K562 (cell line): Measurements from ENCODE around the gene AMER3. TPM values are rescaled to one million over a fixed set of nuclear protein-coding genes. Genes with fewer than 3 reads are reported as not detected.

Experiments
- ATAC-seq: fragments of 200-7000 bp; cut with Tn5 transposase; 3 replicates; pipeline ENCODE4 v1.9.1; 2020; ENCODE audit warnings: moderate library complexity
- BruUV-seq: library from RNA; stranded (reverse); fragments of 400-500 nt; replicated peaks from 2 replicates; lab custom pipeline; 2021; lab: Mats Ljungman, UMichigan
- CTCF ChIA-PET: fragments of 300-600 bp; formaldehyde crosslinking; extraction: SDS; loops from one replicate; lab custom pipeline; 2021; ENCODE audit warnings: low intra/inter-chr PET ratio; lab: Yijun Ruan, JAX
- POLR2A ChIA-PET: fragments of 300-600, 350-650 bp; sonication (Branson Sonifier 250); formaldehyde crosslinking; extraction: SDS; loops from one replicate; lab custom pipeline; 2021; ENCODE audit warnings: antibody characterized with exemption, inconsistent platforms; lab: Yijun Ruan, JAX
- DNase-seq, 4 experiments: peaks; one replicate each; pipeline versions ENCODE4 v3.0.0 to v3.0.0-alpha.2; 2011 to 2018; ENCODE audit warnings: low spot score in 3 of 4, mixed read lengths in 3 of 4; ENCODE audit errors: extremely low read depth in 1 of 4
- FAIRE-seq: peaks from 2 replicates; lab custom pipeline; 2011; peaks lifted over from hg19 to GRCh38; lab: Jason Lieb, UNC
- H2AFZ ChIP-seq: 2 replicates; pipeline ENCODE4 v1.6.0; 2011; ENCODE audit warnings: low read depth, low read length, control low read depth, inconsistent platforms
- H3K27ac ChIP-seq: fragments of 200-600 bp; 3 replicates; pipeline ENCODE4 v1.8.0; 2011; ENCODE audit warnings: low read depth, mild to moderate bottlenecking, control low read depth, inconsistent platforms, low read length, moderate library complexity, mixed read lengths; ENCODE audit errors: extremely low read depth
- H3K27me3 ChIP-seq, 2 experiments: fragments of 300-600 bp in 1 of 2; 2 replicates in 1 of 2; 3 replicates in 1 of 2; pipeline versions ENCODE4 v1.6.0 to v1.8.0; 2011; ENCODE audit warnings: inconsistent platforms in 2 of 2, low read length in 2 of 2, mild to moderate bottlenecking in 1 of 2, mixed read lengths in 1 of 2, moderate library complexity in 1 of 2; ENCODE audit not compliant: control insufficient read depth in 2 of 2, insufficient read depth in 2 of 2
- H3K36me3 ChIP-seq: fragments of 300-600 bp; 3 replicates; pipeline ENCODE4 v1.8.0; 2011; ENCODE audit warnings: mild to moderate bottlenecking, low read length, inconsistent platforms; ENCODE audit not compliant: control insufficient read depth, insufficient read depth
- H3K4me1 ChIP-seq, 2 experiments: fragments of 200-600 bp in 1 of 2; replicated peaks in 1 of 2; 2 replicates in 1 of 2; 3 replicates in 1 of 2; pipeline versions ENCODE4 v1.5.1 to v1.8.0; 2011; ENCODE audit warnings: inconsistent platforms in 2 of 2, low read length in 2 of 2, mild to moderate bottlenecking in 1 of 2, mixed read lengths in 1 of 2, moderate library complexity in 1 of 2; ENCODE audit not compliant: control insufficient read depth in 2 of 2, insufficient read depth in 2 of 2
- H3K4me2 ChIP-seq: 2 replicates; pipeline ENCODE4 v1.6.1; 2011; ENCODE audit warnings: low read length, control low read depth, inconsistent platforms, mixed read lengths; ENCODE audit not compliant: insufficient read depth
- H3K4me3 ChIP-seq: fragments of 200-600 bp; sonication (generic), shearing (Covaris generic); 2 replicates; pipeline ENCODE4 v1.5.1; 2016; ENCODE audit warnings: control low read depth, inconsistent platforms
- H3K79me2 ChIP-seq: fragments of 200-600 bp; 3 replicates; pipeline ENCODE4 v1.8.0; 2011; ENCODE audit warnings: low read length, inconsistent platforms; ENCODE audit not compliant: control insufficient read depth, insufficient read depth
- H3K9ac ChIP-seq, 2 experiments: 2 replicates each; pipeline versions ENCODE4 v1.6.0 to v1.6.1; 2011; ENCODE audit warnings: low read depth in 2 of 2, low read length in 2 of 2, control low read depth in 1 of 2, inconsistent platforms in 1 of 2, mild to moderate bottlenecking in 1 of 2, mixed read lengths in 1 of 2; ENCODE audit not compliant: insufficient read depth in 1 of 2
- H3K9me1 ChIP-seq: one replicate; pipeline ENCODE4 v1.6.0; 2011; ENCODE audit warnings: inconsistent platforms, mild to moderate bottlenecking, low read length, moderate library complexity; ENCODE audit not compliant: control insufficient read depth, insufficient read depth
- H3K9me3 ChIP-seq: replicated peaks from 2 replicates; pipeline ENCODE4 v1.5.1; 2011; ENCODE audit warnings: low read depth, low read length, inconsistent platforms; ENCODE audit not compliant: control insufficient read depth, insufficient read depth
- H4K20me1 ChIP-seq: replicated peaks from 2 replicates; pipeline ENCODE4 v1.6.1; 2011; ENCODE audit warnings: low read length, inconsistent platforms, mixed read lengths; ENCODE audit not compliant: control insufficient read depth, insufficient read depth
- BMI1 ChIP-seq: fragments of 150-350 bp; IDR thresholded peaks from 2 replicates; pipeline ENCODE4 v1.6.1; 2014; ENCODE audit warnings: low read length
- HNRNPUL1 ChIP-seq: fragments of 200-400 bp; formaldehyde crosslinking; IDR thresholded peaks from 2 replicates; pipeline ENCODE4 v1.6.1; 2017; ENCODE audit warnings: low read length
- NBN ChIP-seq: fragments of 450-650 bp; IDR thresholded peaks from 2 replicates; pipeline ENCODE4 v1.6.1; 2016; ENCODE audit warnings: low read depth, mild to moderate bottlenecking
- RFX5 ChIP-seq: IDR thresholded peaks from 2 replicates; pipeline ENCODE4 v1.6.1; 2011; ENCODE audit warnings: low read depth, mild to moderate bottlenecking, improper control_type of control experiment, low read length
- ZNF146 ChIP-seq: IDR thresholded peaks from one replicate; pipeline ENCODE4 v1.6.1; 2018; ENCODE audit warnings: missing compliant biosample characterization; ENCODE audit not compliant: unreplicated experiment
- ZNF316 ChIP-seq: fragments of 450-650 bp; IDR thresholded peaks from 2 replicates; pipeline ENCODE4 v1.6.1; 2016
- WGBS: fragments of 100-300 bp; shearing (Covaris generic); methylation state at CpG from one replicate; pipeline ENCODE4 v1.1.6; 2016; ENCODE audit warnings: low coverage, mixed read lengths; ENCODE audit not compliant: insufficient coverage; ENCODE audit errors: missing lambda C conversion rate; 5-methylcytosine and 5-hydroxymethylcytosine counted together
- in situ Hi-C: fragments of 300-500 bp; cut with MboI; formaldehyde crosslinking; loops from 4 replicates; pipeline ENCODE4 v1.15.0; 2018; ENCODE audit warnings: inconsistent platforms, mixed read lengths
- intact Hi-C: fragments of 100-400 bp; cut with micrococcal nuclease; formaldehyde crosslinking; loops from 2 replicates; pipeline ENCODE4 v1.14.2; 2022
- polyA plus RNA-seq, 8 experiments: library from polyadenylated mRNA; depleted of rRNA in 4 of 8; stranded (reverse) in 5 of 8; unstranded in 3 of 8; fragments of >200 nt; fragmentation: Nextera tagmentation in 2 of 8; fragmentation: Illumina TruSeq in 1 of 8; extraction: Ambion mirVana in 2 of 8; extraction: Trizol in 1 of 8; gene quantifications; 2 replicates each; pipeline versions ENCODE4 v1.2.1 to v1.2.3, GENCODE V29; 2011 to 2014; ENCODE audit warnings: inconsistent platforms in 1 of 8, missing spikeins in 1 of 8
- total RNA-seq, 7 experiments: library from RNA; depleted of rRNA in 6 of 7; stranded (reverse); fragments of >200 nt in 6 of 7; fragmentation: Illumina TruSeq in 2 of 7; extraction: Trizol in 2 of 7; gene quantifications; 2 replicates each; pipeline versions ENCODE4 v1.2.1 to v1.2.3, GENCODE V29; 2011 to 2021; ENCODE audit warnings: low replicate concordance in 1 of 7
- TF ChIP-seq, protein P1 (sequence below): fragments of 250-450 bp; sonication (Bioruptor Pico); IDR thresholded peaks from 2 replicates; pipeline ENCODE4 v1.5.0; 2021; ENCODE audit warnings: mild to moderate bottlenecking, borderline replicate concordance
- TF ChIP-seq, protein P2 (sequence below): fragments of 250-450 bp; sonication (Bioruptor Pico); IDR thresholded peaks from 2 replicates; pipeline ENCODE4 v1.4.0; 2020; ENCODE audit warnings: borderline replicate concordance
- TF ChIP-seq, protein P3 (sequence below): fragments of 250-450 bp; sonication (Bioruptor Pico); IDR thresholded peaks from 2 replicates; pipeline ENCODE4 v1.5.0; 2021; ENCODE audit warnings: mild to moderate bottlenecking, moderate library complexity
- TF ChIP-seq, protein P4 (sequence below): fragments of 200-800 bp; sonication (Bioruptor generic); IDR thresholded peaks from 2 replicates; pipeline ENCODE4 v1.6.1; 2017; ENCODE audit warnings: missing genetic modification characterization, missing compliant biosample characterization
- TF ChIP-seq, protein P5 (sequence below), 3 experiments: IDR thresholded peaks in 2 of 3; conservative IDR thresholded peaks in 1 of 3; 2 replicates each; pipeline ENCODE4 v1.5.1; 2011 to 2012; ENCODE audit warnings: low read length in 3 of 3, mild to moderate bottlenecking in 3 of 3, control low read depth in 2 of 3, improper control_type of control experiment in 1 of 3, inconsistent platforms in 1 of 3, low read depth in 1 of 3, mixed read lengths in 1 of 3, moderate library complexity in 1 of 3; ENCODE audit not compliant: insufficient read depth in 2 of 3

Gene AMER3
- total and polyA plus RNA-seq, 9 of the 15 experiments (the other 6 are each of a cell fraction or from before 2014, with no cell fraction given) = not detected

DNA sequence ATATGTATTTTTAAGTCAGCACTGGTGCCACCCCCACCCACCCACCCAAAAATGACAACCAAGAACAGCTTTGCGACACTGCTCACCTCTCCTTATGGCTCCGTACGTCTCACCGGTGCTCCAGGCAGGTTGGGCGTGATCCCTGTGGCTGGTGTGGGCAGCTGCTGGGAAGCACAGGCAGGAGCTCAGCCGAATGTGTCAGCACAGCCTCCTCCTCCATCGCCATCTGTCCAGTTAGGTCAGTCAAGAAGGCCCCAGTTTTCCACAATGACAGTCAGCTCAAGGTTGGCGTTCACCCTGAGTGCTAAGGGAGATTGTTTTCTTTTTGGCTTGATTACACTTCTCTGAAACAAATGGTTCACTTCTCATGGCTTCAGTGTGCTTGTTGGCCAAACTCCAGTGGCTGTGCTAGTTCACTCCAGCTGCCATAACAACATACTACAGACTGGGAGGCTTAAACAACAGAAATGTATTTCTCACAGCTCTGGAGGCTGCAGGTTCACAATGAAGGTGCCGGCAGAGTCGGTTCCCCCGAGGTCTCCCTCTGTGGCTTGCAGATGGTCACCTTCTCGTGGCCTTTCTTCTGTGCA lies 30.2 kb downstream of the AMER3 start:
- no peak overlapping the region for H3K4me3 ChIP-seq
- H3K9me3 ChIP-seq = no peaks in the 10 kb centered on the region
- 4% methylated on average over 12 of the region's 12 CpGs for WGBS
- H3K27me3 ChIP-seq = peaks cover 12 to 29% of the 10 kb centered on the region in 2 experiments
- in situ Hi-C loops = no loop called here
- no peaks in the 10 kb centered on the region for H3K79me2 ChIP-seq
- H2AFZ ChIP-seq = no peak overlapping the region
- H3K27ac ChIP-seq = no peak overlapping the region
- DNase-seq (no peak), ATAC-seq (no peak), FAIRE-seq (no peak)
- ChIA-PET POLR2A (no interaction called here), CTCF (no interaction called here)
- no peaks in the 10 kb centered on the region for H4K20me1 ChIP-seq
- no peaks in the 10 kb centered on the region for H3K4me1 ChIP-seq
- BruUV-seq = no TSS peak
- no peaks in the 10 kb centered on the region for H3K36me3 ChIP-seq
- no peak overlapping the region; a peak in 1 of 4 replicates for H3K9ac ChIP-seq
- no peaks in the 10 kb centered on the region for H3K9me1 ChIP-seq
- intact Hi-C loops = no loop called here
- no peak overlapping the region for H3K4me2 ChIP-seq
- TF ChIP-seq, protein P1, sequence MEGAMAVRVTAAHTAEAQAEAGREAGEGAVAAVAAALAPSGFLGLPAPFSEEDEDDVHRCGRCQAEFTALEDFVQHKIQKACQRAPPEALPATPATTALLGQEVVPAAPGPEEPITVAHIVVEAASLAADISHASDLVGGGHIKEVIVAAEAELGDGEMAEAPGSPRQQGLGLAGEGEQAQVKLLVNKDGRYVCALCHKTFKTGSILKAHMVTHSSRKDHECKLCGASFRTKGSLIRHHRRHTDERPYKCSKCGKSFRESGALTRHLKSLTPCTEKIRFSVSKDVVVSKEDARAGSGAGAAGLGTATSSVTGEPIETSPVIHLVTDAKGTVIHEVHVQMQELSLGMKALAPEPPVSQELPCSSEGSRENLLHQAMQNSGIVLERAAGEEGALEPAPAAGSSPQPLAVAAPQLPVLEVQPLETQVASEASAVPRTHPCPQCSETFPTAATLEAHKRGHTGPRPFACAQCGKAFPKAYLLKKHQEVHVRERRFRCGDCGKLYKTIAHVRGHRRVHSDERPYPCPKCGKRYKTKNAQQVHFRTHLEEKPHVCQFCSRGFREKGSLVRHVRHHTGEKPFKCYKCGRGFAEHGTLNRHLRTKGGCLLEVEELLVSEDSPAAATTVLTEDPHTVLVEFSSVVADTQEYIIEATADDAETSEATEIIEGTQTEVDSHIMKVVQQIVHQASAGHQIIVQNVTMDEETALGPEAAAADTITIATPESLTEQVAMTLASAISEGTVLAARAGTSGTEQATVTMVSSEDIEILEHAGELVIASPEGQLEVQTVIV (CRISPR knock-in tag) = no peak
- TF ChIP-seq RFX5 = no peak
- TF ChIP-seq, protein P2, sequence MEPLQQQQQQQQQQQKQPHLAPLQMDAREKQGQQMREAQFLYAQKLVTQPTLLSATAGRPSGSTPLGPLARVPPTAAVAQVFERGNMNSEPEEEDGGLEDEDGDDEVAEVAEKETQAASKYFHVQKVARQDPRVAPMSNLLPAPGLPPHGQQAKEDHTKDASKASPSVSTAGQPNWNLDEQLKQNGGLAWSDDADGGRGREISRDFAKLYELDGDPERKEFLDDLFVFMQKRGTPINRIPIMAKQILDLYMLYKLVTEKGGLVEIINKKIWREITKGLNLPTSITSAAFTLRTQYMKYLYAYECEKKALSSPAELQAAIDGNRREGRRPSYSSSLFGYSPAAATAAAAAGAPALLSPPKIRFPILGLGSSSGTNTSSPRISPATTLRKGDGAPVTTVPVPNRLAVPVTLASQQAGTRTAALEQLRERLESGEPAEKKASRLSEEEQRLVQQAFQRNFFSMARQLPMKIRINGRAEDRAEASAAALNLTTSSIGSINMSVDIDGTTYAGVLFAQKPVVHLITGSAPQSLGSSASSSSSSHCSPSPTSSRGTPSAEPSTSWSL = no peak
- no peak for TF ChIP-seq BMI1
- TF ChIP-seq, protein P3, sequence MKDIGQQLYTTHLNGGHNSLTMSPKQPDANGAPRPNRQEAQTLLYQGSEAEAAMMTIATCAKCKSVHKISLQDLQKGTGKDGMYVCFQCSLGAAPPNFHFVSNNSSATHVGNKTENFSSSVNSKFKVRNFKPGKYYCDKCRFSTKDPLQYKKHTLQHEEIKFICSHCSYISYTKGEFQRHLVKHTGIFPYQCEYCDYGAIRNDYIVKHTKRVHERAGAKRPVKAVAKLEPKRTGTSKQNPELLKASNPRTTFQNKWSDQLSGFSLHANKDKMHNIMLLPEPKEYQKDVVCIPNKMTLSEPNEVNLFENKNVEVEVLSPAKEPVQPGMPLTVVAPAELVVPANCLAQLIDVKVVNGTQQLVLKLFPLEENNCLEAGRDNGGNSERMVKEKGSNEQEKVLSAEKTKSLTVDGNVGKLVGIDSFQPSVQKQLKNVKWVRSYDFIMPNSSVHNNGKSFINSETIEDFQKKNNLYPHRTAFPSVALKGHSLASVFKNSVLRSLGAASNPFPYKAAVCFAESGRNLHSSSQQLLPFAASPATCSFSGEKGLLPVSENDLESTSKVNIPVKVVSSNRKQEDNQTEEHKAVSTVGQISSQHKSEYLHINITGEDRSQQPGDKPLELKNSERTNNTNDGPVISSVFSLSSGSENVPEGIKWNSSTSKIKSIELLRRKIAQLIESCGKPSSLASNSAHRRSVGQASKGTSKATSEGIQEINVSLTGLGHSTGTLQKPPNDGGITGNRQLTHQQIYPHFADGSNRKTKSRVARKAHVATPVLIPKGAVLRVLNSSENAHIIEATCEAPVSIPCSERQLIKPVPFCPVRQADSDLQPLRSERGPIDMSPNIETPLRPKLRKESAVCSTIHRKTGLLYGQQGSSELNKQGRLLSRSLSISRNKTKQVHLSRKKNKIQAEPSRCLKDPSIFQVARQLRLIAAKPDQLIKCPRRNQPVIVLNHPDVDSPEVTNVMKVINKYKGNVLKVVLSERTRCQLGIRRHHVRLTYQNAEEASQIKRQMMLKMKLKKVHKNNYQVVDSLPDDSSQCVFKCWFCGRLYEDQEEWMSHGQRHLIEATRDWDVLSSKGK = no peak
- no peak for TF ChIP-seq NBN
- no peak for TF ChIP-seq HNRNPUL1
- no peak for TF ChIP-seq ZNF316
- TF ChIP-seq, protein P4, sequence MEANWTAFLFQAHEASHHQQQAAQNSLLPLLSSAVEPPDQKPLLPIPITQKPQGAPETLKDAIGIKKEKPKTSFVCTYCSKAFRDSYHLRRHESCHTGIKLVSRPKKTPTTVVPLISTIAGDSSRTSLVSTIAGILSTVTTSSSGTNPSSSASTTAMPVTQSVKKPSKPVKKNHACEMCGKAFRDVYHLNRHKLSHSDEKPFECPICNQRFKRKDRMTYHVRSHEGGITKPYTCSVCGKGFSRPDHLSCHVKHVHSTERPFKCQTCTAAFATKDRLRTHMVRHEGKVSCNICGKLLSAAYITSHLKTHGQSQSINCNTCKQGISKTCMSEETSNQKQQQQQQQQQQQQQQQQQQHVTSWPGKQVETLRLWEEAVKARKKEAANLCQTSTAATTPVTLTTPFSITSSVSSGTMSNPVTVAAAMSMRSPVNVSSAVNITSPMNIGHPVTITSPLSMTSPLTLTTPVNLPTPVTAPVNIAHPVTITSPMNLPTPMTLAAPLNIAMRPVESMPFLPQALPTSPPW = no peak
- TF ChIP-seq, protein P5, sequence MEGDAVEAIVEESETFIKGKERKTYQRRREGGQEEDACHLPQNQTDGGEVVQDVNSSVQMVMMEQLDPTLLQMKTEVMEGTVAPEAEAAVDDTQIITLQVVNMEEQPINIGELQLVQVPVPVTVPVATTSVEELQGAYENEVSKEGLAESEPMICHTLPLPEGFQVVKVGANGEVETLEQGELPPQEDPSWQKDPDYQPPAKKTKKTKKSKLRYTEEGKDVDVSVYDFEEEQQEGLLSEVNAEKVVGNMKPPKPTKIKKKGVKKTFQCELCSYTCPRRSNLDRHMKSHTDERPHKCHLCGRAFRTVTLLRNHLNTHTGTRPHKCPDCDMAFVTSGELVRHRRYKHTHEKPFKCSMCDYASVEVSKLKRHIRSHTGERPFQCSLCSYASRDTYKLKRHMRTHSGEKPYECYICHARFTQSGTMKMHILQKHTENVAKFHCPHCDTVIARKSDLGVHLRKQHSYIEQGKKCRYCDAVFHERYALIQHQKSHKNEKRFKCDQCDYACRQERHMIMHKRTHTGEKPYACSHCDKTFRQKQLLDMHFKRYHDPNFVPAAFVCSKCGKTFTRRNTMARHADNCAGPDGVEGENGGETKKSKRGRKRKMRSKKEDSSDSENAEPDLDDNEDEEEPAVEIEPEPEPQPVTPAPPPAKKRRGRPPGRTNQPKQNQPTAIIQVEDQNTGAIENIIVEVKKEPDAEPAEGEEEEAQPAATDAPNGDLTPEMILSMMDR (IDR thresholded peaks at IDR 0.05 in 2 of 3, conservative IDR thresholded peaks at IDR 0.05 in 1 of 3; ENCODE audit: insufficient read depth in 2 of 3, low read depth in 1 of 3, low read length in 3 of 3) = no peak
- no peak for TF ChIP-seq ZNF146 (CRISPR knock-in tag)
